ENCODE measurements around the gene FXYD6. TPM values are rescaled to one million over a fixed set of nuclear protein-coding genes. Genes with fewer than 3 reads are reported as not detected.

FXYD6 gene
- total and polyA plus RNA-seq, 7 donors, result 10.8 to 27.9 (median 14.0) TPM

DNA sequence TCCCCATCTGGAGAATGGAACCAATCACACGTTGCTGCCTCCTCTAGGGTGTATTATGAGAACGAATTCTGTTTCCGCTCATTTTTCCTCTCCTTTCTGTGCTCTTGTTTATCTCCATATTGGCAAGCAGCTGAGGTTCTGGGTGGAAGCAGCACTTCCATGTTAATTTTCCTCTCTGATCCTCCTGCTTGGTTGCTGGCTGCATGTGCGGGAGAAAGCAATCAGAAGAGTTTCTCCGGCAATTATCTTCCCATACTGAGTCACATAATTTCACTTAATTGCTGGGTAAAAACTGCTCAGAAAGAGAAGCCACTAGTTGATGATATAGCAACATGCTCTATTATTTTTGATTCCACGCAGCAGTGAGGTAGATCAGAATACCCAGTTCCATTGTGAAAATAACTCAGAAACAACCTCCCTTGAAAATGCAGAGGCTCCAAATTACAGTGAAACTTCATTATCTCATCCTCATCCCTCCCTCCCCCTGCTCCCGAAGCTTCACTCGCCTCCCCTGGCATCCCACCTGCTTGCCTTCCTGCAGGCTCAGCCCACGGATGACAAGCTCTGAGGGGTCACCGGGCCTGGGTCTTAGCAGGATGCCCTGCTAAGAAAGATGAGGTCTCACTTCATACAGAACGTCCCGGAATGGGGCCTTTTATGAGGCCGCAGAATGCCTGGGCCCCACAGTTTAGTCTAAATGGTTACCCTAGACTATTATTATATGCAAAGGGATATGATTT is 20.4 kb downstream of the FXYD6 start:
- Histone ChIP-seq H3K4me3 (no peak overlapping the region), H3K9me3 (no peaks in the 10 kb centered on the region), H3K27me3 (ENCODE audit: insufficient read depth in 3 of 3, low read length in 2 of 3) (peaks cover 0 to 2% (median 0%) of the 10 kb centered on the region in 3 donors), H3K36me3 (ENCODE audit: insufficient read depth in 1 of 2, low read depth in 1 of 2) (no peaks in the 10 kb centered on the region), H3K27ac (no peak overlapping the region), H3K4me1 (no peaks in the 10 kb centered on the region)
- 87 to 91% (median 88%) methylated on average over 13 of the region's 13 CpGs for WGBS, 3 donors
- intact Hi-C loops (cut with DNase I), result no loop called here
- TF ChIP-seq, protein P1, sequence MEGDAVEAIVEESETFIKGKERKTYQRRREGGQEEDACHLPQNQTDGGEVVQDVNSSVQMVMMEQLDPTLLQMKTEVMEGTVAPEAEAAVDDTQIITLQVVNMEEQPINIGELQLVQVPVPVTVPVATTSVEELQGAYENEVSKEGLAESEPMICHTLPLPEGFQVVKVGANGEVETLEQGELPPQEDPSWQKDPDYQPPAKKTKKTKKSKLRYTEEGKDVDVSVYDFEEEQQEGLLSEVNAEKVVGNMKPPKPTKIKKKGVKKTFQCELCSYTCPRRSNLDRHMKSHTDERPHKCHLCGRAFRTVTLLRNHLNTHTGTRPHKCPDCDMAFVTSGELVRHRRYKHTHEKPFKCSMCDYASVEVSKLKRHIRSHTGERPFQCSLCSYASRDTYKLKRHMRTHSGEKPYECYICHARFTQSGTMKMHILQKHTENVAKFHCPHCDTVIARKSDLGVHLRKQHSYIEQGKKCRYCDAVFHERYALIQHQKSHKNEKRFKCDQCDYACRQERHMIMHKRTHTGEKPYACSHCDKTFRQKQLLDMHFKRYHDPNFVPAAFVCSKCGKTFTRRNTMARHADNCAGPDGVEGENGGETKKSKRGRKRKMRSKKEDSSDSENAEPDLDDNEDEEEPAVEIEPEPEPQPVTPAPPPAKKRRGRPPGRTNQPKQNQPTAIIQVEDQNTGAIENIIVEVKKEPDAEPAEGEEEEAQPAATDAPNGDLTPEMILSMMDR (IDR thresholded peaks at IDR 0.05), result no peak
- ATAC-seq, result no peak
- no peak for DNase-seq

DNA sequence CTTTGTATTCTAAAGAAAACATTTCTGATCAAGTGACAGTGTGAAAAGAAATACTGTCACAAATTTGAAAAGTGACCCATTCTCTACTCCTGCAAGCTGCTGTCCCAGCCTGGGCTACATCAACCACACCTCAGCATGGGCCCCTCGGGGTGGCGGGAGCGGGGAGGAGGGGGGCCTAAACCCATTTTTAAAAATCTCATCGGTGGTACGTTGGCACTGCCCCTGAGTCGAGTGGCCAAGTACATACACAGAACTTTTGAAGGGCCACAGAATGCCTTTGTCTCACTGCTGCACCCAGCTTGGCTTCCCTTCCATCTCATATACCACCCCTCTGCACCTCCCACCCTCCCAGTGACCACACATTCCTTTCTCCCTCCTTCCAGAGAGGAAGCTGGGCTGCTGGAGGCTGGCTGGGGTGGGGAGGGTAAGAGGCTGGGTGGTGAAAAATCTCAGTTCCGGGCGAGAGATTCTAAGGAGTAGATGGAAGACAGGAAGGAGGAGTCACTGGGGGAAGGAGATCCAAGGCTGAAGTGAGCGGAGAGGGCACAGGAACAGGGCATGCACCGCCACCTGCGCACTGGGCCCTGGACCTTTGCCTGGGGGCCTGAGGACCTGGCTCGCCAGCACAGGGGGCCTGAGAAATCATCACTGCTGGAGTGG is 21.1 kb downstream of the FXYD6 start:
- 70 to 87% (median 80%) methylated on average over 12 of the region's 12 CpGs for WGBS, 3 donors
- H3K27me3 ChIP-seq (ENCODE audit: insufficient read depth in 3 of 3, low read length in 2 of 3), result peaks cover 0 to 2% (median 0%) of the 10 kb centered on the region in 3 donors
- H3K4me3 ChIP-seq, result no peak overlapping the region
- intact Hi-C loops (cut with DNase I), result no loop called here
- DNase-seq (no peak), ATAC-seq (no peak)
- H3K27ac ChIP-seq, result no peak overlapping the region
- no peaks in the 10 kb centered on the region for H3K36me3 ChIP-seq (ENCODE audit: insufficient read depth in 1 of 2, low read depth in 1 of 2)
- TF ChIP-seq, protein P1 (IDR thresholded peaks at IDR 0.05), result no peak
- no peaks in the 10 kb centered on the region for H3K4me1 ChIP-seq
- H3K9me3 ChIP-seq, result no peaks in the 10 kb centered on the region

DNA sequence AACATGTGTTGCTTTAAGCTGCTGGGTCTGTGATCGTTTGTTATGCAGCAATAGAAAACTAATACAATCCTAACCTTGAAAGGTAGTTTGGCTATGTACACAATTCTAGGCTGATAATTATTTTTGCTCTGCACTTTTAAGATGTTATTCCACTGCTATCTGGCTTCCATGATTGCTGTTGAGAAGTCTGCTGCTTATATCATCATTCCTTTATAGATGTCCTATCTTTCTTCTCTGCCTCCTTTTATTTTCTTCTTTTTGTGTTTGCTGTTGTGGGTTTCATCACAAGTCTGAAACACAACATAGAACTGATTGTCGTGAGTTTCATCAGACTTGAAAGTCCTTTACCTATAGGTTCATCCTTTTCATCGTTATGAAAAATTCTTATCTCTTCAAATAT is 24.1 kb downstream of the FXYD6 start:
- H3K27me3 ChIP-seq (ENCODE audit: insufficient read depth in 3 of 3, low read length in 2 of 3), result peaks cover 0 to 2% (median 0%) of the 10 kb centered on the region in 3 donors
- ATAC-seq (no peak), DNase-seq (no peak)
- intact Hi-C loops (cut with DNase I), result no loop called here
- H3K27ac ChIP-seq, result no peak overlapping the region
- H3K4me1 ChIP-seq, result no peaks in the 10 kb centered on the region
- TF ChIP-seq, protein P1 (IDR thresholded peaks at IDR 0.05), result no peak
- 67 to 73% (median 69%) methylated on average over 3 of the region's 3 CpGs for WGBS, 3 donors
- H3K4me3 ChIP-seq, result no peak overlapping the region
- no peaks in the 10 kb centered on the region for H3K9me3 ChIP-seq
- no peaks in the 10 kb centered on the region for H3K36me3 ChIP-seq (ENCODE audit: insufficient read depth in 1 of 2, low read depth in 1 of 2)

DNA sequence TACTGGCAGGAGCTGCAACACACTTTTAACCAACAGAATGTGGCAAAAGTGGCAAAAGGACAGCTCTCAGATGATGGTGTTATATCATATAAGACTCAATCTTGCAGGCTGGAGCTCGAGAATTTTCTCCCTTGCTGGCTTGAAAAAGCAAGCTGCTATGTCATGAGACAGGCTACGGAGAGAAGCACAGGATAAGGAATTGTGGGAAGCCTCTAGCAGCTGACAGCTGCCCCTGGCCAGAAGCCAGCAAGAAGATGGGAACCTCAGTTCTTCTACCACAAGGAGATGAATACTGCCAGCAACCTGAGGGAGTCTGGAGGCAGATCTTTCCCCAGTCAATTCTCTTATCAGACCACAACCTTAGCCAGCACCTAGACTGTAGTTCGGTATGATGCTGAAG is 24.6 kb downstream of the FXYD6 start:
- H3K4me3 ChIP-seq, result no peak overlapping the region
- no peaks in the 10 kb centered on the region for H3K36me3 ChIP-seq (ENCODE audit: insufficient read depth in 1 of 2, low read depth in 1 of 2)
- H3K9me3 ChIP-seq, result no peaks in the 10 kb centered on the region
- TF ChIP-seq, protein P1 (IDR thresholded peaks at IDR 0.05), result no peak
- intact Hi-C loops (cut with DNase I), result no loop called here
- DNase-seq (no peak), ATAC-seq (no peak)
- no peak overlapping the region for H3K27ac ChIP-seq
- no peaks in the 10 kb centered on the region for H3K4me1 ChIP-seq
- H3K27me3 ChIP-seq (ENCODE audit: insufficient read depth in 3 of 3, low read length in 2 of 3), result peaks cover 0 to 2% (median 0%) of the 10 kb centered on the region in 3 donors
- 20 to 56% (median 38%) methylated on average over 3 of the region's 3 CpGs for WGBS, 3 donors

Data from psoas muscle (tissue), 8 donors.